NCI-H524 (cell line): Measurements from ENCODE around the gene USP17L5.
A peak's percentile ranks its signal among the peaks of the same experiment; 100 is the strongest.
"Not testable (repeated sequence)": the region's sequence is repeated elsewhere in the genome, so short reads cannot be mapped to it uniquely, and the experiment has no call there.

Experiments used
- DNase-seq, 2 experiments: peaks; one replicate each; lab custom pipeline; 2025; lab: John Stamatoyannopoulos, UW

USP17L5 gene

GRCh38 chr4:9339103-9339502, at the start of gene USP17L5:
USP17L5 (plus strand) TSS chr4:9339403; CDS start chr4:9339403, 0 bp downstream.
- DNase-seq: not testable (repeated sequence)

GRCh38 chr4:9324191-9324590, 15.0 kb upstream of the USP17L5 start:
- DNase-seq: not testable (repeated sequence)

- not testable (repeated sequence) for DNase-seq
Measured at GRCh38 chr4:9324865-9325264, 14.3 kb upstream of the USP17L5 start, which contains the start of gene USP17L24. USP17L24 (plus strand) TSS chr4:9325165; CDS start chr4:9325165, 0 bp downstream.

- DNase-seq: not testable (repeated sequence)
Measured at GRCh38 chr4:9329611-9330010, 9.6 kb upstream of the USP17L5 start, which contains the start of gene USP17L25. USP17L25 (plus strand) TSS chr4:9329911; CDS start chr4:9329911, 0 bp downstream.

- DNase-seq: not testable (repeated sequence)
Measured at GRCh38 chr4:9334358-9334757, 4.8 kb upstream of the USP17L5 start, which contains the start of gene USP17L26. USP17L26 (plus strand) TSS chr4:9334658; CDS start chr4:9334658, 0 bp downstream.

GRCh38 chr4:9343848-9344247, 4.6 kb downstream of the USP17L5 start, which contains the start of gene USP17L27:
USP17L27 (plus strand) TSS chr4:9344148; CDS start chr4:9344148, 0 bp downstream.
- DNase-seq: not testable (repeated sequence)

GRCh38 chr4:9348593-9348992, 9.4 kb downstream of the USP17L5 start, which contains the start of gene USP17L28:
USP17L28 (plus strand) TSS chr4:9348893; CDS start chr4:9348893, 0 bp downstream.
- not testable (repeated sequence) for DNase-seq

GRCh38 chr4:9350866-9351265, 11.7 kb downstream of the USP17L5 start:
- not testable (repeated sequence) for DNase-seq

GRCh38 chr4:9353338-9353737, 14.1 kb downstream of the USP17L5 start, which contains the start of gene USP17L29:
USP17L29 (plus strand) TSS chr4:9353638; CDS start chr4:9353638, 0 bp downstream.
- DNase-seq: not testable (repeated sequence)

GRCh38 chr4:9362829-9363228, 23.6 kb downstream of the USP17L5 start, which contains the start of gene USP17L30:
USP17L30 (plus strand) TSS chr4:9363129; CDS start chr4:9363129, 0 bp downstream.
- DNase-seq: not testable (repeated sequence)

GRCh38 chr4:9379881-9380280, 40.7 kb downstream of the USP17L5 start:
- DNase-seq: not testable (repeated sequence)

GRCh38 chr4:9381012-9381534, 41.9 kb downstream of the USP17L5 start:
- peak in 1 of 2 experiments; percentile 1 for DNase-seq

- no peak for DNase-seq
Measured at GRCh38 chr4:9384126-9384525, 44.9 kb downstream of the USP17L5 start.

- DNase-seq: not testable (repeated sequence)
Measured at GRCh38 chr4:9389001-9389400, 49.8 kb downstream of the USP17L5 start.
